ENCODE measurements around the gene PCNP. TPM values are rescaled to one million over a fixed set of nuclear protein-coding genes. Genes with fewer than 3 reads are reported as not detected.
"Not testable (repeated sequence)": the region's sequence is repeated elsewhere in the genome, so short reads cannot be mapped to it uniquely, and the experiment has no call there.

The PCNP gene
- total RNA-seq, 1 experiment from 2014 or later, result 85.8 TPM

- DNase-seq (ENCODE audit: low read depth), result no peak
Observed at GRCh38 chr3:101631098-101631796, 57.3 kb downstream of the PCNP start.

GRCh38 chr3:101631959-101632358 is 58.0 kb downstream of the PCNP start:
- not testable (repeated sequence) for DNase-seq (ENCODE audit: low read depth)

- DNase-seq (ENCODE audit: low read depth), result no peak
Observed at GRCh38 chr3:101632586-101632985, 58.6 kb downstream of the PCNP start.

- no peak for DNase-seq (ENCODE audit: low read depth)
Observed at GRCh38 chr3:101633186-101633585, 59.2 kb downstream of the PCNP start.

- no peak for DNase-seq (ENCODE audit: low read depth)
Observed at GRCh38 chr3:101634591-101635196, 60.7 kb downstream of the PCNP start.

- DNase-seq (ENCODE audit: low read depth), result no peak
Observed at GRCh38 chr3:101635345-101635744, 61.4 kb downstream of the PCNP start.

- DNase-seq (ENCODE audit: low read depth), result peak; percentile 46
Observed at GRCh38 chr3:101635954-101636798, 62.2 kb downstream of the PCNP start.

GRCh38 chr3:101637451-101637850 is 63.5 kb downstream of the PCNP start:
- DNase-seq (ENCODE audit: low read depth), result no peak

GRCh38 chr3:101638261-101638745 is 64.3 kb downstream of the PCNP start:
- DNase-seq (ENCODE audit: low read depth), result no peak

GRCh38 chr3:101639280-101639963 is 65.4 kb downstream of the PCNP start:
- DNase-seq (ENCODE audit: low read depth), result no peak

- no peak for DNase-seq (ENCODE audit: low read depth)
Observed at GRCh38 chr3:101640256-101640655, 66.3 kb downstream of the PCNP start.

GRCh38 chr3:101641397-101642115 is 67.6 kb downstream of the PCNP start:
- not testable (repeated sequence) for DNase-seq (ENCODE audit: low read depth)

GRCh38 chr3:101642441-101642840 is 68.5 kb downstream of the PCNP start:
- no peak for DNase-seq (ENCODE audit: low read depth)

GRCh38 chr3:101643009-101643844 is 69.2 kb downstream of the PCNP start:
- DNase-seq (ENCODE audit: low read depth), result no peak

Small RNA genes within 50 kb of the gene (small RNA-seq; reads per million reads assigned to genes)
- gene RF00019 (not detected), gene RNU6-1256P (not detected)

Other genes with a start within 250 kb of the PCNP start
- 4.4 and 4.6 TPM in 2 replicates for gene SENP7, start 61.0 kb upstream of the PCNP start, total RNA-seq (2014; rRNA removed; shearing (Covaris generic))
- gene TRMT10C, start 12.3 kb upstream of the PCNP start, total RNA-seq (2014; rRNA removed; shearing (Covaris generic)), result 47.6 and 50.8 TPM in 2 replicates
- 23.8 and 24.7 TPM in 2 replicates for gene ZBTB11, start 103.0 kb downstream of the PCNP start, total RNA-seq (2014; rRNA removed; shearing (Covaris generic))
- gene RPL24, start 112.5 kb downstream of the PCNP start, total RNA-seq (2014; rRNA removed; shearing (Covaris generic)), result 1,794 and 2,156 TPM in 2 replicates
- 11.1 and 11.7 TPM in 2 replicates for gene CEP97, start 150.4 kb downstream of the PCNP start, total RNA-seq (2014; rRNA removed; shearing (Covaris generic))
- gene NXPE3, start 205.0 kb downstream of the PCNP start, total RNA-seq (2014; rRNA removed; shearing (Covaris generic)), result 13.6 and 15.7 TPM in 2 replicates

Data from HT1080 (cell line).